Activated CD8-positive, alpha-beta T cell treated with anti-CD3 and anti-CD28 coated beads for 36 hours (primary cell): Measurements from ENCODE around the gene STARD9. TPM values are rescaled to one million over a fixed set of nuclear protein-coding genes. Genes with fewer than 3 reads are reported as not detected.
A peak's percentile ranks its signal among the peaks of the same experiment; 100 is the strongest.

Experiments used
- ATAC-seq: fragments of 200-7000 bp; cut with Tn5 transposase; one replicate; pipeline ENCODE4 v1.10.0; 2021; ENCODE audit warnings: mild to moderate bottlenecking, moderate library complexity
- CTCF ChIA-PET: fragments of 350-600 bp; sonication (Branson Sonifier 250); formaldehyde crosslinking; loops from one replicate; lab custom pipeline; 2021; ENCODE audit warnings: antibody characterized with exemption; lab: Charles Lee
- POLR2A ChIA-PET: fragments of 350-600 bp; sonication (Branson Sonifier 250); formaldehyde crosslinking; loops from one replicate; lab custom pipeline; 2021; ENCODE audit warnings: antibody characterized with exemption; lab: Charles Lee
- DNase-seq: peaks from one replicate; pipeline ENCODE4 v3.0.0-alpha.2; 2020
- H3K27ac Mint-ChIP-seq: one replicate; pipeline ENCODE4 v1.8.0; 2021; ENCODE audit warnings: mild to moderate bottlenecking, mixed read lengths
- H3K27me3 Mint-ChIP-seq: one replicate; pipeline ENCODE4 v1.8.0; 2021; ENCODE audit warnings: mixed read lengths
- H3K36me3 Mint-ChIP-seq: one replicate; pipeline ENCODE4 v1.8.0; 2021; ENCODE audit warnings: low read depth, mixed read lengths
- H3K4me1 Mint-ChIP-seq: one replicate; pipeline ENCODE4 v1.8.0; 2021; ENCODE audit warnings: low read depth, mixed read lengths
- H3K4me3 Mint-ChIP-seq: one replicate; pipeline ENCODE4 v1.8.0; 2021; ENCODE audit warnings: mild to moderate bottlenecking, moderate library complexity, mixed read lengths
- H3K9me3 Mint-ChIP-seq: one replicate; pipeline ENCODE4 v1.8.0; 2021; ENCODE audit warnings: mixed read lengths
- intact Hi-C: fragments of 100-400 bp; cut with micrococcal nuclease; formaldehyde crosslinking; loops from one replicate; pipeline ENCODE4 v1.10.0; 2022
- total RNA-seq, 2 experiments: library from RNA; stranded (reverse); gene quantifications; one replicate each; pipeline ENCODE4 v1.2.3, GENCODE V29; 2021
- TF ChIP-seq, protein P1 (sequence below): fragments of 200-600 bp; IDR thresholded peaks from one replicate; pipeline ENCODE4 v1.8.0; 2022; ENCODE audit warnings: antibody characterized with exemption, mild to moderate bottlenecking

STARD9 gene
- total RNA-seq, 2 experiments from 2014 or later: 4.8 to 6.4 TPM

GRCh38 chr15:42737529-42738328 lies 162.3 kb downstream of the STARD9 start:
- Mint-ChIP-seq H3K27ac (peak overlapping the region; percentile 72), H3K4me3 (peak overlapping the region; percentile 76), H3K4me1 (peaks cover 15% of the 10 kb centered on the region), H3K36me3 (peaks cover 7% of the 10 kb centered on the region), H3K9me3 (no peaks in the 10 kb centered on the region), H3K27me3 (no peaks in the 10 kb centered on the region)
- ATAC-seq (no peak), DNase-seq (no peak)
- intact Hi-C loops: no loop called here
- TF ChIP-seq, protein P1, sequence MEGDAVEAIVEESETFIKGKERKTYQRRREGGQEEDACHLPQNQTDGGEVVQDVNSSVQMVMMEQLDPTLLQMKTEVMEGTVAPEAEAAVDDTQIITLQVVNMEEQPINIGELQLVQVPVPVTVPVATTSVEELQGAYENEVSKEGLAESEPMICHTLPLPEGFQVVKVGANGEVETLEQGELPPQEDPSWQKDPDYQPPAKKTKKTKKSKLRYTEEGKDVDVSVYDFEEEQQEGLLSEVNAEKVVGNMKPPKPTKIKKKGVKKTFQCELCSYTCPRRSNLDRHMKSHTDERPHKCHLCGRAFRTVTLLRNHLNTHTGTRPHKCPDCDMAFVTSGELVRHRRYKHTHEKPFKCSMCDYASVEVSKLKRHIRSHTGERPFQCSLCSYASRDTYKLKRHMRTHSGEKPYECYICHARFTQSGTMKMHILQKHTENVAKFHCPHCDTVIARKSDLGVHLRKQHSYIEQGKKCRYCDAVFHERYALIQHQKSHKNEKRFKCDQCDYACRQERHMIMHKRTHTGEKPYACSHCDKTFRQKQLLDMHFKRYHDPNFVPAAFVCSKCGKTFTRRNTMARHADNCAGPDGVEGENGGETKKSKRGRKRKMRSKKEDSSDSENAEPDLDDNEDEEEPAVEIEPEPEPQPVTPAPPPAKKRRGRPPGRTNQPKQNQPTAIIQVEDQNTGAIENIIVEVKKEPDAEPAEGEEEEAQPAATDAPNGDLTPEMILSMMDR: no peak
- POLR2A ChIA-PET: interaction anchor here (0.7 to 3.1 kb wide), 3 partner anchors 12 to 1803 kb away, joined by 3 to 12 read pairs (median 5); no protein-coding TSS in a partner anchor
- CTCF ChIA-PET: interaction anchor here (0.8 to 3.8 kb wide), 3 partner anchors 13 to 189 kb away, joined by 3 to 17 read pairs (median 3); no protein-coding TSS in a partner anchor

DNA sequence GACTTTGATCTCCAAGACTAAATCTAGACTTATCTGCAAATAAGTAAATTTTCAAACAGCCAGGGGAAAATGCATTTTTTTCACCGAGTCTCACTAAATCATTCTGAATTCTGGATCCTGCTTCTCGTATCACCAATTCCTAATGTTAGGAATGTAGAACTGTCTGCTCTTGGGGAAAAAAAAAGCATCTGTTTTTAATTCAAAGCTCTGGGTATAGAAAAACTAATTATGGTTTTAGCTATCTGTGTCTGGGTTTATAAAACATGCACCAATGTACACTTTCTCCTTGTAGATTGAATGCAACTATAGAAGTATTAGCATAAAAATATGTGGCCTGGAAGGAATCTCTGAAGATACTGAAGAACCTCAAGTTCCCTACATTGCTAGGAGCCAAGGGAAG lies 166.3 kb downstream of the STARD9 start:
- intact Hi-C loops: no loop called here
- Mint-ChIP-seq H3K27ac (no peak overlapping the region), H3K27me3 (no peaks in the 10 kb centered on the region), H3K4me3 (no peak overlapping the region), H3K9me3 (no peaks in the 10 kb centered on the region), H3K4me1 (peaks cover 5% of the 10 kb centered on the region), H3K36me3 (no peaks in the 10 kb centered on the region)
- TF ChIP-seq, protein P1: no peak
- ATAC-seq (no peak), DNase-seq (no peak)
- POLR2A ChIA-PET: interaction anchor here (1.2 kb wide), 1 partner anchor 17 kb away, joined by 3 read pairs; no protein-coding TSS in a partner anchor
- CTCF ChIA-PET: no interaction called here

GRCh38 chr15:42742149-42742548 lies 166.7 kb downstream of the STARD9 start:
- Mint-ChIP-seq H3K27ac (no peak overlapping the region), H3K4me3 (no peak overlapping the region), H3K27me3 (no peaks in the 10 kb centered on the region), H3K9me3 (no peaks in the 10 kb centered on the region), H3K36me3 (no peaks in the 10 kb centered on the region), H3K4me1 (peaks cover 5% of the 10 kb centered on the region)
- intact Hi-C loops: no loop called here
- CTCF ChIA-PET: no interaction called here
- TF ChIP-seq, protein P1: no peak
- DNase-seq: no peak
- no peak for ATAC-seq
- POLR2A ChIA-PET: interaction anchor here (1.2 kb wide), 1 partner anchor 17 kb away, joined by 3 read pairs; no protein-coding TSS in a partner anchor

GRCh38 chr15:42744195-42744594 lies 168.8 kb downstream of the STARD9 start:
- TF ChIP-seq, protein P1: no peak
- no peak for ATAC-seq
- no peak overlapping the region for H3K27ac Mint-ChIP-seq
- H3K9me3 Mint-ChIP-seq: no peaks in the 10 kb centered on the region
- no peaks in the 10 kb centered on the region for H3K36me3 Mint-ChIP-seq
- no peak overlapping the region for H3K4me3 Mint-ChIP-seq
- no peaks in the 10 kb centered on the region for H3K4me1 Mint-ChIP-seq
- POLR2A ChIA-PET: interaction anchor here (0.5 kb wide), 1 partner anchor 203 kb away, joined by 3 read pairs; no protein-coding TSS in a partner anchor
- no peak for DNase-seq
- intact Hi-C loops: no loop called here
- H3K27me3 Mint-ChIP-seq: no peaks in the 10 kb centered on the region
- CTCF ChIA-PET: no interaction called here

GRCh38 chr15:42749266-42749665 lies 173.9 kb downstream of the STARD9 start:
- CTCF ChIA-PET: no interaction called here
- Mint-ChIP-seq H3K27me3 (no peaks in the 10 kb centered on the region), H3K27ac (no peak overlapping the region), H3K4me3 (no peak overlapping the region), H3K4me1 (no peaks in the 10 kb centered on the region), H3K9me3 (peaks cover 8% of the 10 kb centered on the region), H3K36me3 (peaks cover 34% of the 10 kb centered on the region)
- no peak for DNase-seq
- no peak for ATAC-seq
- intact Hi-C loops: no loop called here
- TF ChIP-seq, protein P1: no peak
- POLR2A ChIA-PET: interaction anchor here (0.6 to 0.7 kb wide), 2 partner anchors 23 to 120 kb away, joined by 3 read pairs; no protein-coding TSS in a partner anchor
